ENCODE data around the gene ABRAXAS1. TPM values are rescaled to one million over a fixed set of nuclear protein-coding genes. Genes with fewer than 3 reads are reported as not detected.

The ABRAXAS1 gene
- total and polyA plus RNA-seq, 10 of the 15 experiments (the other 5 are each of a cell fraction or from before 2014, with no cell fraction given) = 2.2 to 9.7 (median 5.8) TPM

DNA sequence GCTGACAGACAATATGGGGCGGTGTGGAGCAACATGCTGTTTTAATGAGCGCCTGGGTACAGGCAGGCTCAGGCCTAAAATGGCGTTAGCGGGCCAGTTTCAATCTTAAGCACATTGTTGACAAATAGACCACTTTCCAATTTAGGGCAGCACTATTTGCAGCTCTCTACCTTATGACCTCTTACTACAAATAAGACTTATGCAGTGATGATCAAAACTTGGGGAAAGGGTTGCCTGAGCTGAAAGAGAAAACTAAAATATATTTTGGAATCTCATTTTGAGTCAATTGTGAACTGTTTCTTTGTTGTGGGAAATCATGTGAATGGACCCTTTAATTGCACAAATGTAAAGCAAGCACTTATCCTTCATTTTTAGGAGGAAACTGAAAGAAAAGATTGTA is 25.5 kb upstream of the ABRAXAS1 start (continued):
- no peak for TF ChIP-seq ZZZ3 (IDR thresholded peaks at IDR 0.05; ENCODE audit: control insufficient read depth, insufficient read length, low read depth)
- no peak for TF ChIP-seq KDM1A (IDR thresholded peaks at IDR 0.05; ENCODE audit: borderline replicate concordance)
- no peak for TF ChIP-seq IKZF2 (IDR thresholded peaks at IDR 0.05)
- no peak for TF ChIP-seq KLF5 (IDR thresholded peaks at IDR 0.05; ENCODE audit: partially characterized antibody)
- TF ChIP-seq ZSCAN29 (IDR thresholded peaks at IDR 0.05) = no peak
- no peak for TF ChIP-seq CBFB (IDR thresholded peaks at IDR 0.05; ENCODE audit: low read depth)
- TF ChIP-seq IRF4 (IDR thresholded peaks at IDR 0.05; ENCODE audit: low read depth, low read length) = no peak; the same call in 1 of the 2 replicates
- TF ChIP-seq RAD51 (IDR thresholded peaks at IDR 0.05) = no peak
- no peak for TF ChIP-seq EZH2 (IDR thresholded peaks at IDR 0.05; ENCODE audit: borderline replicate concordance, control insufficient read depth, low read depth, low read length)
- peak in 1 of 2 experiments; percentile 32; a peak in 1 of 4 replicates for TF ChIP-seq EP300 (IDR thresholded peaks at IDR 0.05; ENCODE audit: borderline replicate concordance in 1 of 2, control insufficient read depth in 1 of 2, low read depth in 2 of 2, low read length in 2 of 2)
- TF ChIP-seq, protein P1, sequence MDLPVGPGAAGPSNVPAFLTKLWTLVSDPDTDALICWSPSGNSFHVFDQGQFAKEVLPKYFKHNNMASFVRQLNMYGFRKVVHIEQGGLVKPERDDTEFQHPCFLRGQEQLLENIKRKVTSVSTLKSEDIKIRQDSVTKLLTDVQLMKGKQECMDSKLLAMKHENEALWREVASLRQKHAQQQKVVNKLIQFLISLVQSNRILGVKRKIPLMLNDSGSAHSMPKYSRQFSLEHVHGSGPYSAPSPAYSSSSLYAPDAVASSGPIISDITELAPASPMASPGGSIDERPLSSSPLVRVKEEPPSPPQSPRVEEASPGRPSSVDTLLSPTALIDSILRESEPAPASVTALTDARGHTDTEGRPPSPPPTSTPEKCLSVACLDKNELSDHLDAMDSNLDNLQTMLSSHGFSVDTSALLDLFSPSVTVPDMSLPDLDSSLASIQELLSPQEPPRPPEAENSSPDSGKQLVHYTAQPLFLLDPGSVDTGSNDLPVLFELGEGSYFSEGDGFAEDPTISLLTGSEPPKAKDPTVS (IDR thresholded peaks at IDR 0.05; ENCODE audit: low read depth, low read length) = no peak
- peak; percentile 89 for TF ChIP-seq TCF7 (IDR thresholded peaks at IDR 0.05; ENCODE audit: borderline replicate concordance)
- TF ChIP-seq RBBP5 (conservative IDR thresholded peaks at IDR 0.05) = no peak
- no peak for TF ChIP-seq GABPA (IDR thresholded peaks at IDR 0.05; ENCODE audit: low read depth)
- TF ChIP-seq LARP7 (IDR thresholded peaks at IDR 0.05) = no peak
- TF ChIP-seq IRF5 (IDR thresholded peaks at IDR 0.05; ENCODE audit: borderline replicate concordance) = no peak
- no peak for TF ChIP-seq ZNF207 (IDR thresholded peaks at IDR 0.05; ENCODE audit: borderline replicate concordance)
- TF ChIP-seq YY1 (IDR thresholded peaks at IDR 0.05; ENCODE audit: low read depth, low read length) = peak; percentile 57; the same call in 1 of the 2 replicates
- TF ChIP-seq BCL11A (IDR thresholded peaks at IDR 0.05; ENCODE audit: low read depth, low read length) = no peak
- no peak for TF ChIP-seq HDAC2 (IDR thresholded peaks at IDR 0.05)
- TF ChIP-seq E2F8 (IDR thresholded peaks at IDR 0.05; ENCODE audit: low read depth, partially characterized antibody) = no peak
- TF ChIP-seq SMARCA5 (IDR thresholded peaks at IDR 0.05) = no peak
- TF ChIP-seq BHLHE40 (IDR thresholded peaks at IDR 0.05; ENCODE audit: borderline replicate concordance in 1 of 2, low read depth in 2 of 2, low read length in 1 of 2) = no peak
- TF ChIP-seq NBN (IDR thresholded peaks at IDR 0.05) = no peak
- TF ChIP-seq ZNF24 (IDR thresholded peaks at IDR 0.05) = no peak
- TF ChIP-seq SUPT20H (IDR thresholded peaks at IDR 0.05; ENCODE audit: borderline replicate concordance, control insufficient read depth, low read depth, low read length) = no peak
- TF ChIP-seq TCF3 (IDR thresholded peaks at IDR 0.05; ENCODE audit: borderline replicate concordance, insufficient read depth, low read depth, low read length) = no peak
- TF ChIP-seq TBL1XR1 (IDR thresholded peaks at IDR 0.05; ENCODE audit: low read depth, low read length) = no peak
- TF ChIP-seq SUZ12 (IDR thresholded peaks at IDR 0.05; ENCODE audit: unreplicated experiment) = no peak
